LNCAP (cell line): Measurements from ENCODE around the gene CORIN.

Experiments
- TF ChIP-seq, protein P1 (sequence below): fragments of 450-650 bp; IDR thresholded peaks from 2 replicates; pipeline ENCODE4 v1.5.1; 2017; ENCODE audit warnings: mild to moderate bottlenecking

CORIN gene

DNA sequence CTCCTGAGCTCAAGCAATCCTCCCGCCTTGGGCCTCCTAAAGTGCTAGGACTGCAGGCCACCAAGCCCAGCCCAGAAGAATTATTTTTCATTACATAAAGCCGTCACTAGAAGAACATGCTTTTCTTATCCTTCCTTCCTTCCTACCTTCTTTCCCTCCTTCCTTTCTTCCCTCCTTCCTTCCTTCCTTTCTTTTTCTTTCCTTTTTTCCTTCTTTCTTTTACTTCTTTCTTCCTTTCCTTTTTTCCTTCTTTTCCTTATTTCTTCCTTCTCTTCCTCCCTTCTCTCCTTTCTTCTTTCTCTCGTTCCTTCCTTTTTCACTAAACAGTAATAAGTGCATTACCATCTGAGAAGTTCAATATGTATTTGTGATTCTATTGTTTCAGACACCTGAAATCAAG, 231.4 kb downstream of the CORIN start:
- TF ChIP-seq, protein P1, sequence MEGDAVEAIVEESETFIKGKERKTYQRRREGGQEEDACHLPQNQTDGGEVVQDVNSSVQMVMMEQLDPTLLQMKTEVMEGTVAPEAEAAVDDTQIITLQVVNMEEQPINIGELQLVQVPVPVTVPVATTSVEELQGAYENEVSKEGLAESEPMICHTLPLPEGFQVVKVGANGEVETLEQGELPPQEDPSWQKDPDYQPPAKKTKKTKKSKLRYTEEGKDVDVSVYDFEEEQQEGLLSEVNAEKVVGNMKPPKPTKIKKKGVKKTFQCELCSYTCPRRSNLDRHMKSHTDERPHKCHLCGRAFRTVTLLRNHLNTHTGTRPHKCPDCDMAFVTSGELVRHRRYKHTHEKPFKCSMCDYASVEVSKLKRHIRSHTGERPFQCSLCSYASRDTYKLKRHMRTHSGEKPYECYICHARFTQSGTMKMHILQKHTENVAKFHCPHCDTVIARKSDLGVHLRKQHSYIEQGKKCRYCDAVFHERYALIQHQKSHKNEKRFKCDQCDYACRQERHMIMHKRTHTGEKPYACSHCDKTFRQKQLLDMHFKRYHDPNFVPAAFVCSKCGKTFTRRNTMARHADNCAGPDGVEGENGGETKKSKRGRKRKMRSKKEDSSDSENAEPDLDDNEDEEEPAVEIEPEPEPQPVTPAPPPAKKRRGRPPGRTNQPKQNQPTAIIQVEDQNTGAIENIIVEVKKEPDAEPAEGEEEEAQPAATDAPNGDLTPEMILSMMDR = no peak

DNA sequence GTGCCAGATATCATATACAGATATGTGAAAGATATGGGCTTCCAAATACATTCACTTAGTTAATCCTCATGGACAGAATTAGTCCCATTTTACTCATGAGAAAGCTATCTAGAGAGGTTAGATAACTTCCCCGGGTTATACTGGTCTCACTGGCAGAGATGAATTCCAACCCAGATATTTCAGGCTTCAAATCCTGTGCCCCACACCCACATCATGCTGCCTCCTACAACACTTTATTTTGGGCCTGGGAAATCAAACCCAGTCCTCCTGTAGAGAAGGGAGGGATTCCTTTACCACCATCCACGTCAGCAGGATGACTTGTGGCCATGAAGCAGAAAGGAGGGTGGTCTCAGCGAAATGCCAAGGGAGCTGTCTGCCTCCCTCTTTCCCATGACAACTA, 239.0 kb downstream of the CORIN start:
- TF ChIP-seq, protein P1 = no peak

DNA sequence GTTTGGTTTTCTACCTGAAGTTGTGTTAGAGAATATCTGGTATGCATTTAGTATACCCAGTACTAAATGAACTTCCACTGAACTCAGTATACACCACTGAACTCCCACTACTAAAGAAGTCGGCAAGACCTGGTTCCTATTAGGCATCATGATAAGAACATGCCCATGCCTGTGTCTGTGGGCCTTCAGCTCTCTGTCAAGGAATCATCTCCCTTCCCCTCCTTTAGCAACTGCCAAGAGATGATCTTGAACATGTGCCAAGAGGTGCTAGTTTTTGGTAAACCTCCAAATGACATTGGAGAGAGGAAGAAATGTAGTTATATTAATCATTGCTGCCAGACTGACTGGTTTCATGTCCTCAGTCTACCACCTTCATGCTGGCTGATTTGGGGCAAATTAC, 239.5 kb downstream of the CORIN start:
- TF ChIP-seq, protein P1 = no peak

DNA sequence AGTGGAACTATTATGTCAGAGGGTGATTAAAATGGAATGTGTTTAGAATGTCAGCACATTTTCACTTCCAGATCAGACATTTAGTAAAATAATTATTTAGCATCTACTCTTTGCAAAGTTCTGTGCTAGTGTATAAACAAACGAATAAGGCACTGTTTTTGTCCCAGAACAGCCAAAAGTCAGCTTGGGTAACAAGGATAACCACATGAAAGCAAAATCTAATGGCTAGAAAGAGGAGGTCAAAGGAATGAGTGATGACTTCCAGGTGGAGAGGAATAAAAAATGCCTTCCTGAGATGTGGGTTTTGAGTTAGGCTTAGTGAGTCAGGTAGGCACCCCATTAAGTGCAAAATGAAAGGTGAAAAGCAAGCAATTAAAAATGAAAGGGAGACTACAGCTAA, 240.2 kb downstream of the CORIN start:
- TF ChIP-seq, protein P1 = no peak

DNA sequence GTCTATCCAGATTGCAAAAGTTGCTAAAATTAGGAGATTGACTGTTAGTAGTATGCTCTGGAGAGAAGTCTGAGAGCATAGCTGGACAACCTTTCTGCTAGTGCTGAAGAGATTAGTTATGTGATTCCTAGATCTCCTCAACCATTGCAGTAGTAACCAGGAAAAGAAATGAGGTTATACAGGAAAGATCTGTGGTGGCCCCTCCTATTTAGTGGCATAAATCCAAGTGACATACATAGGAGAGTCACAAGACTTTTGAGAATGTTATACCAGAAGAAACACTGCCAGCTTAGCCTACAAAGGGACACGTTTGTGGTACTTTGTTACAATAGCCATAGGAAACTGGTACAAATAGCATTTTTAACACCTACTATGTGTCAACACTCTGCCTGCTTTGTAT, 247.5 kb downstream of the CORIN start:
- TF ChIP-seq, protein P1 = no peak

DNA sequence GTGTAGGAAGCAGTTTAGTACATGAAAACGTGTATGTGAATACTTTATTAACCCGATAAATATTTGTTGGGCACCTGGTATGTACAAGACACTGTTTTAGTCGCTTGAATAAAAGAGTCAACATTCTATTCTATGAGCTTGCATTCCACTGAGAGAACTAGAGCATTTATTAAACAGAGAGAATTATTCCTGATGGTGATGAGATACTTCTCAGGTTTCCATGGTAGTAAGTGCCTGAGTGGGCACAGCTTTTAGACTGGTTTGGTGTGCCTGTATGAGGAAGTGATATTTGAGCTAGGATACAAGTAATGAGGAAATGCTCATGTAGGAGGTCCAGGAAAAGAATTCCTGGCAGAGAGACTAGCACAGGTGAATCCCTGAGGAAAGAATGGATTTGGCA, 258.6 kb downstream of the CORIN start:
- TF ChIP-seq, protein P1 = no peak

DNA sequence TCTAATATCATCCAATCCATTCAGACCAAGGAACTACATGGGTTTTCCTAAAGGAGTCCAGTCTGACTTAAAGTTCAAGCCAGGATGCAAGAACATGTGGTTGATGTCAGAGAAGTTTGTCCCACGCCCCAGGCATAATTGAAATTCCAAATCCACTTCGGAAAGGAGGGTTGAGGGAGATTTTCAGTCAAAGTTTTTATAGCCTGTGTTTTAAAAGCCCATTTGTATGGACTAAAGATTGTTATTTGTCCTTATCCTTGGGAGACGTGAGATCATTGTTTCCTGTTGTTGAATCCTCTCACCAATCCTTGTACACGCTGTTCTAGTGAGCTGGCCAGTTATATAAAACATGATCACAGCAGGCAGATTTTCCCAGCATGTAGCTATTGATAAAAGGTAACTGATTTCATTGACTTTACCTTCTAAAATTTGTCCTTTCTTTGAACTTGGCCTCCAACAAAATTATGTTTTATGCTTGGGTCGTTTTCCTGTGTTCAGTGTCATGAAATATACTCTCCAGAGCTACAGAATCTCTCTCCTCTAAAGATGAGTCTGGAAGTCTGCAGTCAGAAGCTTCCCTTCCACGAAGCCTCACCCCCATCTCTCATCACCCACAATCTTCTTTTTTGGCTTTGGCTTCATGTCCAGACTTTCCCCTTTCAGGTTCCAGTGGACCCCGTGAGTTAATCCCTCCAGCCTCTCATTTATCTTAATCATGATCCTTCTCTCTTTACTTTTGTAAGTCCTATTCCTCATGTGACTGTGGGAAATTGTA, 259.9 kb downstream of the CORIN start:
- TF ChIP-seq, protein P1 = no peak

DNA sequence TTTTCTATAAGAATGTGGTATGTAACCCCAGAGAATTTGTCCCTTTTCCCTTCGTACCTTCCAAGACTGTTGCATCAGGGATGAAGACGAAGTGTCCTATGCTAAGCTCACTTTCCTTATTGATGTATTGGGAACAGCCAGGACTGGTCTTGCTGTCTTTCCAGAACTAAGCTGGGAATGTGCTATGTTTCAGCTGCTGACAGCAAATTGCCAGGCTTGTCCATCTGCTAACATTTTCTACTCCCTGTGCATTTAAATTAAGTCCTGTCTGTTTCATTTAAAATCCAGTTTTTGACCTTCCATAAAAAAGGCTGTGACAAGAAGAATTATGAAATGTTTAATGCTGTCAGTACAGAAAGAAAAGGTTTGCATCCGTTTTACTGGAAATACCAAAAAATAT, 264.9 kb downstream of the CORIN start:
- TF ChIP-seq, protein P1 = no peak
